GM12875 (cell line): ENCODE measurements around the gene AGAP1.

Experiments used
- H3K4me3 ChIP-seq: one replicate; pipeline ENCODE4 v1.5.1; 2011; ENCODE audit warnings: low read depth, low read length, control low read depth
- CTCF ChIP-seq: IDR thresholded peaks from 2 replicates; pipeline ENCODE4 v1.5.1; 2011; ENCODE audit warnings: low read depth, mild to moderate bottlenecking, control low read depth, inconsistent platforms, low read length, moderate library complexity, borderline replicate concordance; ENCODE audit not compliant: insufficient read depth

The AGAP1 gene

GRCh38 chr2:235746257-235746934, 252.6 kb downstream of the AGAP1 start:
- TF ChIP-seq CTCF = peak; percentile 74
- no peak overlapping the region for H3K4me3 ChIP-seq

DNA sequence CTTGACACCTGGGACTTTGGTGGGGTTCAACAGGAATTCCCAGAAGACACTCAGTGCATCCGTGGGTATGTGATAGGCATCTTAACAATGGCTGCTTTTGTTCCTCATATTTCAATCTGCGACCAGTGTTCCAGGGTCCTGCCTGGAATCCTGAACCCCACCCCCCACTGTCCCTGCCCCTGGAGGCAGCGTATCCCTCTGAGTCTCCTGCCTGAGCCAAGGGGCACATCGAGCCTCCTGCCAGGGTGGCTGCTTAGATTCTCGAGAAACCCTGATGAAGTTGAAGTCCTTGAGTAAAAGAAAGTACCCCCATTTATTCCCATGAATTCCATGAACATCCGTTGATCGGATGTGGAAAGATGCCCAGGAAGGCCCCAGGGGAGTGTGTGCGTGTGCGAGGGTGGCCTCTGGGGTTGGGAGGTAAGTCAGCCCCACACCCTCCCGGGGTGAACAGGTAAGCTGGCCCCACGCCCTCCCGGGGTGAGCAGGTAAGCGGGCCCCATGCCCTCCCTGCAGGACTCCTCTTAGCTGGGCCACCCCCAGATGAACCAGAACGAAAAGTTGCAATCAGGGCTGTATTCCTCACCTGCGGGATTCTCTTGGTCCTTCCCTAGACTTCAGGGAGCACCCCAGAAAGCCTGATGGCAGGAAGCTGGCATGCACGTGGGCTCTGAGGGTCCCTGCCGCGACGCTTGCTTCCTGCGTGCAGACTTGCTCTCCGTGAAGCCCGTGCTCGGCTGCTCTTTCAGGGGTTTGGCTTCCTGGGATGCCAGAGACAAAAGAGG, 253.3 kb downstream of the AGAP1 start:
- no peak overlapping the region for H3K4me3 ChIP-seq

GRCh38 chr2:235747786-235748091, 253.9 kb downstream of the AGAP1 start:
- no peak for TF ChIP-seq CTCF
- H3K4me3 ChIP-seq = no peak overlapping the region

More for the DNA sequence above, 253.3 kb downstream of the AGAP1 start:
- no peak for TF ChIP-seq CTCF

GRCh38 chr2:235749121-235749770, 255.4 kb downstream of the AGAP1 start:
- TF ChIP-seq CTCF = no peak
- no peak overlapping the region for H3K4me3 ChIP-seq

DNA sequence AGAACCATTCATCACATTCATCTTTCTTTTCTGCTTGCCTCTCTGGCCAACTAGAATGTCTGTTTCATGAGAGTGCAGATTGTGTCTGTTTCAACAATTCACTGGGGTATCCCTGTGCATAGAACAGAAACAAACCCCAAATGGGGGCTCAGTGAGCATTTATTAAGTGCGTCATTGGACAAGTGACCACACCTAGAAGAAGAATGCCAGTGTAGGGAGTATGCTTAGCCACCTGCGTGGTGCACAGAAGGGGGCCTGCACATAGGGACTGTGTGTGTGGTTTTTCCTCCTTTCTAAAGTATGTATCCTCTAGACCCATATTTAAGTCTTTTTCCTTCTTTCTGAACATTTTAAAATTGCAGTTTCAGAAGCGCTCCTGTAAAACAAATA, 255.9 kb downstream of the AGAP1 start:
- no peak for TF ChIP-seq CTCF
- H3K4me3 ChIP-seq = no peak overlapping the region

DNA sequence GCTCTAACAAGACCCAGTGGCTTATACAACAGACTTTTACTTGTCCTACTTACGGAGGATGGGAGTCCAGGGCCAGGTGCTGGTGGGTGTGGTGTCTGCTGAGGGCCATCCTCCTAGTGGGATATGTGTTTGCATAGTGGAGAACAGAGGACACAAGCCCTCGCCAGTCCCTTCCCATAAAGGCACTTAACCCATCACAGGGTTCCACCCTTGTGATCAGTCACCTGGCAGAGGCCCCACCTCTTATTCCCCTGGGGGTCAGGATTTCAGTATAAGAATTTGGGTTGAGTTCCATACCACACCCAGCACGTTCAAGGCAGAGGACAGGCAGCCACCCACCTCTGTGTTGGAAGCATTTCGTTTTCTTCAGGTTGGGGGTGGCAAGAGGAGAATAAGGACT, 259.0 kb downstream of the AGAP1 start:
- no peak for TF ChIP-seq CTCF
- no peak overlapping the region for H3K4me3 ChIP-seq
